Measurements from ENCODE around the gene CDR2L.
A peak's percentile ranks its signal among the peaks of the same experiment; 100 is the strongest.

CDR2L gene

DNA sequence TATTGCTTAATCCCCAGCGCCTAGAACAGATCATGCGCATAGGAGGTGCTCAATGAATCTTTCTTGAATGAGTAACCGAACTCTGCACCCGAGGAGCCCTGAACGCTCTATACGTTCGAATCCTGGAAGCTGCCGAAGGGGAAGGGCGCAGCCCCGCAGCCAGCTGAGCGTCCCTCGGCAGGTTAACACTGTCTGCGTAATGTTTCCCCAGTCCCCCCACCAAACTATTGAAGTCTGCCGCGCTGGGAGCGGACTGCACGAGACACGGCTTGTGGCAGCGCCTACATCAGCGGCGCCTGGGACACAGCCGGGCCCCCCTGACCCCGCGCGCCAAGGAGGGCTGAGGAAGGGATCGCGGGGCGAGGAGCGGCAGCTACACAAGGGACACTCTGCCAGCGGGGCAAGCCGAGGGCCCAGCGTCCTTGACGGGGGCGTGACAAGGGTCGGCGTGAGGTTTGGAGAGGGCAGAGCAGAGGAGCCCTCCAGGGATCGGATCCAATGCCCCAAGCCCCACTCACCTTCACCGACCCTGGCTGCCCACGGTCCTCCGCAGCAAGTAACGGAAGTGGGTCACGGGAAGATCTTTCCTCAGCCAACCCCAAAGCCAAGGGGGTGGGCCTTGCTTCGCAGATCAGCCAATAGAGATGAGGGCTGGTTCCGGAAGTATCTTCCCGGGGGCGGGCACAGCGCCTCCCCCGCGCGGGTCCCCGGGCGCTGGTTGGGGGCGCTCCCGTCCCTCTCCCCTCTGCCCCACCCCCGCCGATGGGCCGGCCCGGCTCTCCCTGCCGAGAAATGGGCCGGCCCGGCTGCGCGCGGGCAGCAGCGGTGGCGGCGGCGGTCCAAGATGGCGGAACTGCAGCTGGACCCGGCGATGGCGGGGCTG, 59.2 kb downstream of the CDR2L start, which contains the start of the genes ATP5PD and KCTD2:
TSS of gene ATP5PD (minus strand) at position 563 of the 883 bp plus-strand sequence. CDS start 4,319 bp downstream, outside the sequence.
TSS of gene KCTD2 (plus strand) at position 819 of the 883 bp plus-strand sequence. CDS start at position 845, 26 bp downstream.
- DNase-seq, result peak; percentile 96

DNA sequence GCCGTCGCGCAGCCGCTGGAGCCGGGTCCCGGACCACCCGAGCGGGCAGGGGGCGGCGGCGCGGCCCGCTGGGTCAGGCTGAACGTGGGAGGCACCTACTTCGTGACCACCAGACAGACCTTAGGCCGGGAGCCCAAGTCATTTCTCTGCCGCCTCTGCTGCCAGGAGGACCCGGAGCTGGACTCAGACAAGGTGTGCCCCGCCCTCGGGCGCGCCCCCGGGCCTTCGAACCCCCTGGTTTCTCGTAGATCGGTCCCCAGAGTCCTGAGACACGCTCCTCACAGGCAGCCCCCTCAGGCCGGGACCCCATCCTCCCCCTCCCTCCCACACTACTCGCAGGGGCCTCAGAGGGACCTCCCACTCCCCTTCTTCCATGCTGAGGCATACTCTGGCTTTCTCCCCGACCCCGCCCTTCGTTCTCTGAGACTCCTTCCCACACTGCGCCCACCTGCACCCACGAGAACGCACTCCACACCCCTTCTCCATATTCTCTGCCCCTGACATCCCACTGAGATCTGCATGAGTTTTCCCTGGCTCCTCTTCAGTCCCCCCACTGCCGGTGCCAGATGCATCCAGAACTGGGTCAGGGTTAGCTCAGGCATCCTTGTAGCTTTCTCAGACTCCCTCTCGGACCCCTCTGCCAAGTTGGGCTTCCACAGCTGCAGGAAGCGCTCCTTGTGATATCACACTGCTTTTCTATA, 60.1 kb downstream of the CDR2L start:
- DNase-seq, result no peak

DNA sequence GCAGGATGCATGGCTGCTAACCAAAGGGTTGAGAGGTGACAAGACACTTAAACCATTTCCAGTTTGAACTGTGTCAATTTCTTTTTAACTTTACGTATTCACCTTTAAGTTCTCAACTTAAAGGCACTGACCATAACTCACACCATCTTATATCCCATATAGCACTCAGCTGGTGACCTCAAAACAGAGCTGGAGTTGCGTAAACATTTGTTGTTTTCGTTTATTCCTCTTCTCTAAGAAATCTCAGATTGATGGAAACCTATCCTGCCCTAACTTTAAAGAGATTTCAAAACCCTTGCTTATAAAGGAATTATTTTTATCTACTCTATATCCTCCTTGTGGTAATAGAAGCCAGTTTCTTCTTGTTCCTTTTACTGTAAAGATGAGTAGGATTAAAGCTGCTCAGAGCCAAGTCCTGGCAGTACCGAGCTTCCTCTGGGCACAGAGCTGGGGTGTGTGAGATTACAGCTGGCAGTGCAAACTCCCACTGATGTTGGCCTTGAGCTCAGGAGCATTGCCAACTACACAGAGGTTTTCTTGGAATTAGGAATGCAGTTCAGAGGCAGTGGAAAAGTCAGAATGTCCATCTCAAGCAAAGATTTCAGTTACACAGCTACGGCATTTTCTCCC, 60.9 kb downstream of the CDR2L start:
- no peak for DNase-seq

DNA sequence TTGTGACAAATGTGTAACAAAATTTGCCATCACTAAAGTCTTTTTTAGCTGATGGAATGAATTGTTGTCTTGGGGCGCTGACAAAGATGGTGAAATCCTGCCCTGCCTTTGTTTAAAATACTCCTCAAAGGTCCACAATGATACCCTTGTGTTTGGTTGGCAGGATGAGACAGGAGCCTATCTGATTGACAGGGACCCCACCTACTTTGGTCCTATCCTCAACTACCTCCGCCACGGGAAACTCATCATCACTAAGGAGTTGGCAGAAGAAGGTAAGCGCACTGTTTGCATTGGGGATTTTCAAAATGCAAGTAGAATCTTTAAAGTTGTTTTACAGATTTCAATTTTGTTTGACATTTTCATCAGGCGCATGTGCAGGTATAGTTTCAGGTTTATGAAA, 61.6 kb downstream of the CDR2L start:
- no peak for DNase-seq

DNA sequence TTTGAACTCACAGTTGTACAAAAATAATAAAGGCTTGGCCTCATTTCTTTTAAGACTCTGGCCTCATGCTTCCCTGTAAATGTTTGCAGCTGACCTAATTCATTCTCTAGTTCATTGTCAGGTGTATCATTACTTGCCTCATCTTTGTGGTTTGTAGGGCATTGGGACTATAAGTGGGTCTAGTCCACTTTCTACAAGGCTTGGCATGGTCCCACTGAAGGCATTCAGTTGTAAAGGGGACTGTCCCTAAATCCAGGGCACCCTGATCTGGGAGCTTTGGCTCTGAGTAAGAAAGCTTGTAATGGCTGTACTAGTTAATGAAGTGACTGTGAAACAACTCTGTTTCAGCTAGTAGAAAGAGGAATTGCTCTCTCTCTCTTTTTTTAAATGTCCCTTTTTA, 62.3 kb downstream of the CDR2L start:
- DNase-seq, result no peak

DNA sequence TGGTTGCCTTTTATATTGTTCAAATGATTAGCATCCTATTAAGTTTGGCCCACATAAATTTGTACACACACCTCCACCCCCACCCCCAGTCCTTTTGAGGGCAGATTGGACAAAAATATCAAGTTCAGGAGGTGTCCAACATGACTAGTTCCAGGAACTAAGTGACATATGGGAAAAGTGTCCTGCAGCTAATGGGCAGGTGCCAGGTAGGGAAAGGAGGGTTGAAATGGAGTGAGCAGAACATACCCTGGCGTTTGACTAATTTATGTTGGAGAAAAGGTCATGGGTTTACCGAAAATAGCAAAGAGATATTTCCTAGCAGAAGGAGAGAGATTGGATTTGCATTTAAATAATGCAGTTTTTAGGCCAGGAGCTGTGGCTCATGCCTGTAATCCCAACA, 64.5 kb downstream of the CDR2L start:
- no peak for DNase-seq
